Measurements from ENCODE around the gene RPUSD4. TPM values are rescaled to one million over a fixed set of nuclear protein-coding genes. Genes with fewer than 3 reads are reported as not detected.

The RPUSD4 gene
- total RNA-seq, 2 donors from 2014 or later, result 25.4 to 41.2 TPM

DNA sequence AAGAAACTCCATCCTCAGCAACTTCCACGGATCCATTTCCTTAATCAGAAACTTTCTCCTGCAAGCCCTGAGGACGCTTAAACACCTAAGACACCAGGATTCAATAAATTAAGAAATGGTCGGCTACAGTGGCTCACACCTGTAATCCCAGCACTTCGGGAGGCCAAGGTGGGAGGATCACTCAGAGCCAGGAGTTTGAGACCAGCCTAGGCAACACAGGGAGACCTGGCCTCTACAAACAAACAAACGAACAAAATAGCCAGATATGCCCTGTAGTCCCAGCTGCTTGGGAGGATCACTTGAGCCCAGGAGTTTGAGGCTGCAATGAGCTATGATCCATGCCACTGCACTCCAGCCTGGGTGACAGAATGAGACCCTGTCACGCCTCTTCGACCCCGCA is 46.7 kb downstream of the RPUSD4 start:
- Histone ChIP-seq H3K4me1 (no peaks in the 10 kb centered on the region), H3K27me3 (no peaks in the 10 kb centered on the region), H3K4me3 (no peak overlapping the region), H3K9me3 (no peaks in the 10 kb centered on the region), H3K27ac (no peak overlapping the region), H3K36me3 (replicated peaks in 1 of 2; ENCODE audit: insufficient read depth in 1 of 2, low read depth in 2 of 2) (no peaks in the 10 kb centered on the region)
- WGBS, 2 donors, result 76 to 79% methylated on average over 8 of the region's 8 CpGs
- ATAC-seq (no peak), DNase-seq (no peak)
- TF ChIP-seq POLR2A (IDR thresholded peaks at IDR 0.05), result no peak
- TF ChIP-seq, protein P1, sequence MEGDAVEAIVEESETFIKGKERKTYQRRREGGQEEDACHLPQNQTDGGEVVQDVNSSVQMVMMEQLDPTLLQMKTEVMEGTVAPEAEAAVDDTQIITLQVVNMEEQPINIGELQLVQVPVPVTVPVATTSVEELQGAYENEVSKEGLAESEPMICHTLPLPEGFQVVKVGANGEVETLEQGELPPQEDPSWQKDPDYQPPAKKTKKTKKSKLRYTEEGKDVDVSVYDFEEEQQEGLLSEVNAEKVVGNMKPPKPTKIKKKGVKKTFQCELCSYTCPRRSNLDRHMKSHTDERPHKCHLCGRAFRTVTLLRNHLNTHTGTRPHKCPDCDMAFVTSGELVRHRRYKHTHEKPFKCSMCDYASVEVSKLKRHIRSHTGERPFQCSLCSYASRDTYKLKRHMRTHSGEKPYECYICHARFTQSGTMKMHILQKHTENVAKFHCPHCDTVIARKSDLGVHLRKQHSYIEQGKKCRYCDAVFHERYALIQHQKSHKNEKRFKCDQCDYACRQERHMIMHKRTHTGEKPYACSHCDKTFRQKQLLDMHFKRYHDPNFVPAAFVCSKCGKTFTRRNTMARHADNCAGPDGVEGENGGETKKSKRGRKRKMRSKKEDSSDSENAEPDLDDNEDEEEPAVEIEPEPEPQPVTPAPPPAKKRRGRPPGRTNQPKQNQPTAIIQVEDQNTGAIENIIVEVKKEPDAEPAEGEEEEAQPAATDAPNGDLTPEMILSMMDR (IDR thresholded peaks at IDR 0.05), result no peak
- intact Hi-C loops (cut with DNase I), result no loop called here

DNA sequence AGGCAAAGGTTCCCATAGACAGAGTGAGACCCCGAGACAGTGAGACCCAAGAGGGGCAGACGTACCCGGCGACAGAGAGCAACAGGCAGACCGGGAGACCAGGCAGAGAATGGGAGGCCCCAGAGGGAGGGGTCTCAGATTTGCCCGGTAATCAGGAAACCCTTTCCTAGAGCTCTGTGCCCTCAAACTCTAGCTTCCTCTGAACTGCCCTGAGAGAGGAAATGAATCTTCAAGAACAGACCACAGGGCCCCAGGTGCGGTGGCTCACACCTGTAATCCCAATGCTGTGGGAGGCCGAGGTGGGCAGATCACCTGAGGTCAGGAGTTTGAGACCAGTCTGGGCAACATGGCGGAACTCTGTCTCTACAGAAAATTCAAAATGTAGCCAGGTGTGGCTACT is 47.7 kb downstream of the RPUSD4 start:
- no peak for TF ChIP-seq POLR2A (IDR thresholded peaks at IDR 0.05)
- TF ChIP-seq, protein P1 (IDR thresholded peaks at IDR 0.05), result no peak
- Histone ChIP-seq H3K4me3 (no peak overlapping the region), H3K9me3 (no peaks in the 10 kb centered on the region), H3K36me3 (replicated peaks in 1 of 2; ENCODE audit: insufficient read depth in 1 of 2, low read depth in 2 of 2) (no peaks in the 10 kb centered on the region), H3K27me3 (no peaks in the 10 kb centered on the region), H3K4me1 (no peaks in the 10 kb centered on the region), H3K27ac (no peak overlapping the region)
- DNase-seq (no peak), ATAC-seq (no peak)
- 77 to 80% methylated on average over 8 to 9 of the region's 9 CpGs for WGBS, 2 donors
- intact Hi-C loops (cut with DNase I), result no loop called here

DNA sequence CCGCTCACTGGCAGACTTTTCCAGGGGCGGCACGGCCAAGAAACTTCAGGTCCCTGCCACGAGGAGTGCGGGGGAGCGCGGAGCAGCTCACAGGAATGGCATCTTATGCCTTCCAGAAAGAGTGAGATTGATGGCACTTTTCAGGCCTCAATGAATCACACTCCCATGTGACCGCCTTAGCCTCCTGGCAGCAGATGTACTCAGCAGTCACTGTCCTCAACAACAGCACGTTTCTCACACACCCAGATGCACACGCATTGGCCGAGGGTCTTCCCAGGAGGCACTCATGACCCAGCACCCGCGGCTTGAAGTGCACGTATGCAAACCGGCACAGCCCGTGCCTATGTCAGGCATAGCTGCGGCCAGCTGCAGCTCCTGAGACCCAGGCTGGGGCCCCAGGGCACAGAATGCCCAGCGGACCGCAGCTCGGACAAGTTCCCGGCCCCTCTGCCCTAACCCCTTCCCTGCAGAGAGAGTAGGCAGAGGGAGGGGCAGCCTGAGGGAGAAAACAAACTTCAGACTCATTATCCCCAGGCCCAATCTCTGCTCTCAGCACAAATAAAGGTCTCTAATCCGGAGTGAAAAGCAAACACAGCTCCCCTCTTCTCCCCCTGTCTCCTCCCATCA is 48.3 kb downstream of the RPUSD4 start:
- Histone ChIP-seq H3K9me3 (no peaks in the 10 kb centered on the region), H3K36me3 (replicated peaks in 1 of 2; ENCODE audit: insufficient read depth in 1 of 2, low read depth in 2 of 2) (no peaks in the 10 kb centered on the region), H3K27ac (no peak overlapping the region), H3K27me3 (no peaks in the 10 kb centered on the region), H3K4me1 (no peaks in the 10 kb centered on the region), H3K4me3 (no peak overlapping the region)
- ATAC-seq (no peak), DNase-seq (no peak)
- intact Hi-C loops (cut with DNase I), result no loop called here
- TF ChIP-seq POLR2A (IDR thresholded peaks at IDR 0.05), result no peak
- TF ChIP-seq, protein P1 (IDR thresholded peaks at IDR 0.05), result no peak
- WGBS, 2 donors, result 57% methylated on average over 14 to 22 of the region's 22 CpGs

DNA sequence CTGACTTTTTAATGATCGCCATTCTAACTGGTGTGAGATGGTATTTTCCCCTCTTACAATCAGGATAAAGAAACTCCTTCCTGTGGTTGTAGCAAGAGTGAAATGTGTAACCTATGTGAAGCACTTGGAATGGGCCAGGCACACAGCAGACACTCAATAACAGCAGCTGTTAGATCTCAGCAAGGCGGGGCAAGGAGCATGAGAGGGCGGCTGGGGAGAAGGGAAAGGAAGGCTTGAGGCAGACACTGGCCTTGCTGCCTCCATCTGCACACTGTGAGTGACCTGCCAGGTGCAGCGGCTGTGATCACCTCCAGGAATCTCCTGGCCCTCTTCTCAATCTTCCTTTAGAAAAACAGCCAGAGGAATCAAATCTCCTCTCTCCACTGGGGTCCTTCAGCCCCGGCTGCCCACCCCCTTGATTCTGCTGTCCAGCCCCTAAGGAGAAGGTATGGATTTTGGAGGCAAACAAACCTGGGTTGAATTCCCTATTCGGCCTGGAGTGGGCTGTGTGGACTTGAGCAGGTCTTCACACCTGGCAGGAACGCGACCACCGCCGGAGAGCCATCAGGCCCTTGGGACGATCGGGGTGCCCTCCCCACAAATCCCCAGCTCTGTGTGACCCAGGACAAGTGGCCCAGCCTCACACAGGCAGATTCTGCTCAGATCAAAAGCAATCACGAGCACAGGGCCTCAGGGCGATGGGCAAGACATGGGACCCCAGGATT is 49.0 kb downstream of the RPUSD4 start:
- no peak overlapping the region for H3K4me3 ChIP-seq
- no peaks in the 10 kb centered on the region for H3K9me3 ChIP-seq
- H3K27me3 ChIP-seq, result no peaks in the 10 kb centered on the region
- H3K27ac ChIP-seq, result no peak overlapping the region
- intact Hi-C loops (cut with DNase I), result no loop called here
- 72 to 84% methylated on average over 5 to 14 of the region's 14 CpGs for WGBS, 2 donors
- no peak for TF ChIP-seq POLR2A (IDR thresholded peaks at IDR 0.05)
- TF ChIP-seq, protein P1 (IDR thresholded peaks at IDR 0.05), result no peak
- DNase-seq, result no peak
- no peak for ATAC-seq
- no peaks in the 10 kb centered on the region for H3K36me3 ChIP-seq (replicated peaks in 1 of 2; ENCODE audit: insufficient read depth in 1 of 2, low read depth in 2 of 2)
- H3K4me1 ChIP-seq, result no peaks in the 10 kb centered on the region

DNA sequence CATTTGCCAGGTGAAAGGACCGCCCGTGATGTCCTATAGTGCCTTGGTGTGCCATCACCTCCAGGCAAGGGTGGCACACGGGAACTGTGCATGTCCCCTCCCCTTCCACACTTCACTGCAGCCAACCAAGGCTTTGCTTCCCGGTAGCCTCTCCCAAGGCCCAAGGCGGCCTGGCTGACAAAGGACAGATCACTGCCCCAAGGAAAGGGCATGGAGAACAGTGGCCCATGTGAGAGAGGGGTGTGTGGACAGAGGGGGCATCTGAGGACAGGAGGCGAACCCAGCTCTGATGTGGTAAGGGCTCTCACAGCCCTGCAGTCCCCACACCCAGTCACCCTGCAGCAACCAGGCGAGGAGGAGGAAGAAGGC is 50.4 kb downstream of the RPUSD4 start:
- DNase-seq (no peak), ATAC-seq (no peak)
- H3K27ac ChIP-seq, result no peak overlapping the region
- no peak overlapping the region for H3K4me3 ChIP-seq
- H3K9me3 ChIP-seq, result no peaks in the 10 kb centered on the region
- TF ChIP-seq, protein P1 (IDR thresholded peaks at IDR 0.05), result no peak
- TF ChIP-seq POLR2A (IDR thresholded peaks at IDR 0.05), result no peak
- 85 to 93% methylated on average over 7 of the region's 7 CpGs for WGBS, 2 donors
- no peaks in the 10 kb centered on the region for H3K27me3 ChIP-seq
- intact Hi-C loops (cut with DNase I), result no loop called here
- no peaks in the 10 kb centered on the region for H3K4me1 ChIP-seq
- H3K36me3 ChIP-seq (replicated peaks in 1 of 2; ENCODE audit: insufficient read depth in 1 of 2, low read depth in 2 of 2), result no peaks in the 10 kb centered on the region
